Spleen (tissue), 11 donors: ENCODE results near the gene RGS6. TPM values are rescaled to one million over a fixed set of nuclear protein-coding genes. Genes with fewer than 3 reads are reported as not detected.

ENCODE experiments used
- DNase-seq: peaks from one replicate; pipeline ENCODE4 v3.0.0-alpha.2; 2020
- H3K27ac ChIP-seq, 8 donors: fragments of 200-600 bp; sonication (generic) in 7 of 8; 1 replicate in 4 of 8; 2 replicates in 4 of 8; pipeline versions ENCODE4 v1.5.0 to v1.8.0; 2016 to 2021; ENCODE audit warnings: inconsistent platforms in 4 of 8, mild to moderate bottlenecking in 4 of 8, moderate library complexity in 1 of 8
- H3K27me3 ChIP-seq, 7 donors: fragments of 200-600 bp; sonication (generic) in 6 of 7; replicated peaks in 1 of 7; 1 replicate in 4 of 7; 2 replicates in 3 of 7; pipeline versions ENCODE4 v1.5.0 to v1.8.0; 2016 to 2021; ENCODE audit warnings: inconsistent platforms in 3 of 7, mild to moderate bottlenecking in 1 of 7
- H3K36me3 ChIP-seq, 6 donors: fragments of 200-600 bp; sonication (generic) in 5 of 6; 1 replicate in 4 of 6; 2 replicates in 2 of 6; pipeline versions ENCODE4 v1.5.0 to v1.8.0; 2016 to 2021; ENCODE audit warnings: inconsistent platforms in 2 of 6
- H3K4me1 ChIP-seq, 6 donors: fragments of 200-600 bp; sonication (generic) in 5 of 6; 1 replicate in 3 of 6; 2 replicates in 3 of 6; pipeline versions ENCODE4 v1.5.0 to v1.8.0; 2016 to 2021; ENCODE audit warnings: inconsistent platforms in 3 of 6
- H3K4me3 ChIP-seq, 8 donors: fragments of 200-600 bp; sonication (generic) in 7 of 8; 1 replicate in 4 of 8; 2 replicates in 4 of 8; pipeline versions ENCODE4 v1.5.0 to v1.8.0; 2016 to 2021; ENCODE audit warnings: inconsistent platforms in 4 of 8, mild to moderate bottlenecking in 4 of 8, moderate library complexity in 2 of 8
- H3K9me3 ChIP-seq, 8 donors: fragments of 200-600 bp; sonication (generic) in 7 of 8; 1 replicate in 4 of 8; 2 replicates in 4 of 8; pipeline versions ENCODE4 v1.5.0 to v1.8.0; 2016 to 2021; ENCODE audit warnings: inconsistent platforms in 4 of 8
- POLR2A ChIP-seq, 3 donors: fragments of 450-650 bp; IDR thresholded peaks; one replicate each; pipeline ENCODE4 v1.5.1; 2017; ENCODE audit warnings: antibody characterized with exemption in 3 of 3, mild to moderate bottlenecking in 1 of 3
- POLR2AphosphoS5 ChIP-seq, 3 donors: sonication (generic); formaldehyde crosslinking; IDR thresholded peaks; one replicate each; pipeline ENCODE4 v1.5.1; 2017; ENCODE audit warnings: antibody characterized with exemption in 3 of 3
- WGBS, 5 donors: extraction: QIAGEN DNeasy Blood & Tissue Kit in 3 of 5; methylation state at CpG; one replicate each; pipeline versions ENCODE4 v1.1.5 to v1.1.7; 2013 to 2018; 5-methylcytosine and 5-hydroxymethylcytosine counted together
- intact Hi-C: fragments of 100-400 bp; cut with DNase I; formaldehyde crosslinking; loops from one replicate; pipeline ENCODE4 v1.15.0; 2023; ENCODE audit warnings: low total_unique reads
- polyA plus RNA-seq, 3 donors: library from polyadenylated mRNA; stranded (reverse); fragments of 200-250 nt; gene quantifications; one replicate each; pipeline ENCODE4 v1.2.1, GENCODE V29; 2013
- total RNA-seq, 7 donors: library from RNA; depleted of rRNA in 3 of 7; stranded (reverse); fragments of >200 nt in 3 of 7; fragmentation: NEBNext Ultra II Directional in 4 of 7; extraction: Animal tissue kit (Norgen Biotek cat#: 25700) in 4 of 7; gene quantifications; one replicate each; pipeline versions ENCODE4 v1.1.0 to v1.2.1, GENCODE V29; 2016 to 2021
- TF ChIP-seq, protein P1 (sequence below), 11 experiments: fragments of 200-600 bp in 7 of 11; fragments of 450-650 bp in 4 of 11; sonication (generic) in 4 of 11; IDR thresholded peaks in 8 of 11; conservative IDR thresholded peaks in 3 of 11; 1 replicate in 7 of 11; 2 replicates in 4 of 11; pipeline versions ENCODE4 v1.4.0 to v1.8.0; 2016 to 2021; ENCODE audit warnings: antibody characterized with exemption in 11 of 11, inconsistent platforms in 4 of 11, mild to moderate bottlenecking in 1 of 11
- donor health status: healthy with polysubstance abuse.
- donor health status: DM: no; HTN: no; CAD: no; lungs with moderate emphysema.
- donor health status: DM: no; HTN: no; CAD: no.
- donor health status: Bipolar disorder and iron deficiency.
- donor health status: healthy.
- donor health status: DM: no; HTN: no; CAD: no.
- donor health status: DM: yes; HTN: yes; CAD: no.

RGS6 gene
- total and polyA plus RNA-seq, 10 donors = 0.20 to 8.1 (median 2.3) TPM

GRCh38 chr14:72452774-72453173, 520.5 kb downstream of the RGS6 start:
- no peaks in the 10 kb centered on the region for H3K9me3 ChIP-seq
- DNase-seq = no peak
- peaks cover 0 to 29% (median 23%) of the 10 kb centered on the region in 6 donors for H3K4me1 ChIP-seq
- H3K36me3 ChIP-seq = no peaks in the 10 kb centered on the region
- no peaks in the 10 kb centered on the region for H3K27me3 ChIP-seq
- 67 to 84% (median 82%) methylated on average over 5 of the region's 5 CpGs for WGBS, 5 donors
- no peak overlapping the region for H3K27ac ChIP-seq
- intact Hi-C loops = no loop called here
- H3K4me3 ChIP-seq = no peak overlapping the region
- TF ChIP-seq POLR2A (IDR thresholded peaks at IDR 0.05) (no peak), POLR2AphosphoS5 (IDR thresholded peaks at IDR 0.05) (no peak)
- TF ChIP-seq, protein P1, sequence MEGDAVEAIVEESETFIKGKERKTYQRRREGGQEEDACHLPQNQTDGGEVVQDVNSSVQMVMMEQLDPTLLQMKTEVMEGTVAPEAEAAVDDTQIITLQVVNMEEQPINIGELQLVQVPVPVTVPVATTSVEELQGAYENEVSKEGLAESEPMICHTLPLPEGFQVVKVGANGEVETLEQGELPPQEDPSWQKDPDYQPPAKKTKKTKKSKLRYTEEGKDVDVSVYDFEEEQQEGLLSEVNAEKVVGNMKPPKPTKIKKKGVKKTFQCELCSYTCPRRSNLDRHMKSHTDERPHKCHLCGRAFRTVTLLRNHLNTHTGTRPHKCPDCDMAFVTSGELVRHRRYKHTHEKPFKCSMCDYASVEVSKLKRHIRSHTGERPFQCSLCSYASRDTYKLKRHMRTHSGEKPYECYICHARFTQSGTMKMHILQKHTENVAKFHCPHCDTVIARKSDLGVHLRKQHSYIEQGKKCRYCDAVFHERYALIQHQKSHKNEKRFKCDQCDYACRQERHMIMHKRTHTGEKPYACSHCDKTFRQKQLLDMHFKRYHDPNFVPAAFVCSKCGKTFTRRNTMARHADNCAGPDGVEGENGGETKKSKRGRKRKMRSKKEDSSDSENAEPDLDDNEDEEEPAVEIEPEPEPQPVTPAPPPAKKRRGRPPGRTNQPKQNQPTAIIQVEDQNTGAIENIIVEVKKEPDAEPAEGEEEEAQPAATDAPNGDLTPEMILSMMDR (IDR thresholded peaks at IDR 0.05 in 8 of 11, conservative IDR thresholded peaks at IDR 0.05 in 3 of 11) = no peak

GRCh38 chr14:72454388-72455160, 522.3 kb downstream of the RGS6 start:
- Histone ChIP-seq H3K27me3 (no peaks in the 10 kb centered on the region), H3K4me3 (no peak overlapping the region), H3K27ac (no peak overlapping the region), H3K36me3 (no peaks in the 10 kb centered on the region), H3K4me1 (peaks cover 0 to 29% (median 23%) of the 10 kb centered on the region in 6 donors), H3K9me3 (no peaks in the 10 kb centered on the region)
- intact Hi-C loops = no loop called here
- 88 to 94% (median 89%) methylated on average over 3 of the region's 3 CpGs for WGBS, 5 donors
- DNase-seq = no peak
- TF ChIP-seq, protein P1 (IDR thresholded peaks at IDR 0.05 in 8 of 11, conservative IDR thresholded peaks at IDR 0.05 in 3 of 11) = no peak
- TF ChIP-seq POLR2AphosphoS5 (IDR thresholded peaks at IDR 0.05) (no peak), POLR2A (IDR thresholded peaks at IDR 0.05) (no peak)

DNA sequence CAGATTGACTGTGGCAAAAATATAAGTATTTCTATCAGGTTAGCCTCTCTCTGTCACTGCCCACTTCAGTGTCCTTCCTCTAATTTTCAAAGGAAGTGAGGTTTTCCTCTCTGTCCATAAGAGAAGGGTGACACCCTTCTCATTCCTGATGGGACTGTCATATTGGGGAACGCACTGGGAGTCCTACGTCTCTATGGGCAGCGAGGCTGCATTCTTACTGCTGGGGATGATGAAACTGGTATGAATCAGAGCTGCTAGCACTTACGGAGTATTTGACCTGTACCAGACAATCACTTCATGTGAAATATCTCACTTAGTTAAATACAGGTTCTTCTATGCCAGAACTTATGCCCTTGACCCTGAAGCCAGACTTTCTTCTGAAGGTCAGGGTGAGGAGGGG, 525.4 kb downstream of the RGS6 start:
- Histone ChIP-seq H3K27me3 (no peaks in the 10 kb centered on the region), H3K4me1 (peaks cover 0 to 5% (median under 1%) of the 10 kb centered on the region in 6 donors), H3K4me3 (no peak overlapping the region), H3K36me3 (no peaks in the 10 kb centered on the region), H3K9me3 (no peaks in the 10 kb centered on the region), H3K27ac (no peak overlapping the region)
- 69 to 87% (median 84%) methylated on average over 4 of the region's 4 CpGs for WGBS, 5 donors
- no peak for DNase-seq
- TF ChIP-seq, protein P1 (IDR thresholded peaks at IDR 0.05 in 8 of 11, conservative IDR thresholded peaks at IDR 0.05 in 3 of 11) = no peak
- TF ChIP-seq POLR2AphosphoS5 (IDR thresholded peaks at IDR 0.05) = no peak
- no peak for TF ChIP-seq POLR2A (IDR thresholded peaks at IDR 0.05)
- intact Hi-C loops = no loop called here

DNA sequence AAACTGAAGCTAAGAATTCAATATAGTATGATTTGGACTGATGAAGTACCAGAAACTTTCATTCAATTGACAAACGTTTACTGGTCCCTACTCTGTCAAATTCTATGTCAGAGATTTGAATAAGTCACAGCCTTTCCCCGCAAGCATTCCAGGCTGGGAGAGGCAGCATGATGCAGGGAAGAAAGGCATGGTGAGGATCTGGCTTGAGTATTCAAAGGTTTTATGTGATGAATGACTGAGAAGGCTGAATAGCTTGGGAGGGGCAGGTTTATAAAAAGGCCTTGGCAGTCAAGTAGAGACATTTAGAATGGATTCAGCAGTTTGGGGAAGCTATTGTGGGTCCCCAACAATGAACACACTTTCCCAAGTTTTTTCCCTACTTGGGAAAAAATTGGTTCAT, 529.8 kb downstream of the RGS6 start:
- no peaks in the 10 kb centered on the region for H3K4me1 ChIP-seq
- H3K36me3 ChIP-seq = no peaks in the 10 kb centered on the region
- intact Hi-C loops = no loop called here
- H3K4me3 ChIP-seq = no peak overlapping the region
- peaks cover 0 to 16% (median 14%) of the 10 kb centered on the region in 8 donors for H3K9me3 ChIP-seq
- 81 to 96% (median 88%) methylated on average over 2 of the region's 2 CpGs for WGBS, 5 donors
- no peak for TF ChIP-seq POLR2AphosphoS5 (IDR thresholded peaks at IDR 0.05)
- TF ChIP-seq POLR2A (IDR thresholded peaks at IDR 0.05) = no peak
- TF ChIP-seq, protein P1 (IDR thresholded peaks at IDR 0.05 in 8 of 11, conservative IDR thresholded peaks at IDR 0.05 in 3 of 11) = no peak
- DNase-seq = no peak
- no peaks in the 10 kb centered on the region for H3K27me3 ChIP-seq
- no peak overlapping the region for H3K27ac ChIP-seq
